CD14-positive monocyte (primary cell): ENCODE results near the gene ASPSCR1. TPM values are rescaled to one million over a fixed set of nuclear protein-coding genes. Genes with fewer than 3 reads are reported as not detected.

Source experiments
- DNase-seq, 3 donors: peaks; one replicate each; pipeline ENCODE4 v3.0.0-alpha.2; 2011 to 2022
- H2AFZ ChIP-seq: 2 replicates; pipeline ENCODE4 v1.6.0; 2012; ENCODE audit warnings: mild to moderate bottlenecking, low read depth, low read length, inconsistent platforms; ENCODE audit not compliant: insufficient read depth, poor library complexity, severe bottlenecking
- H3K27ac ChIP-seq, 2 donors: 1 replicate in 1 of 2; 2 replicates in 1 of 2; pipeline ENCODE4 v1.5.1; 2012 to 2013; ENCODE audit warnings: low read length in 2 of 2, control low read depth in 1 of 2, inconsistent platforms in 1 of 2, low read depth in 1 of 2, mild to moderate bottlenecking in 1 of 2
- H3K27me3 ChIP-seq, 2 donors: one replicate each; pipeline versions ENCODE4 v1.6.0 to v1.6.1; 2011 to 2013; ENCODE audit warnings: low read length in 2 of 2; ENCODE audit not compliant: control insufficient read depth in 2 of 2, insufficient read depth in 2 of 2
- H3K36me3 ChIP-seq, 2 donors: replicated peaks in 1 of 2; 1 replicate in 1 of 2; 2 replicates in 1 of 2; pipeline versions ENCODE4 v1.5.1 to v1.6.1; 2012 to 2013; ENCODE audit warnings: low read length in 2 of 2, control low read depth in 1 of 2, inconsistent platforms in 1 of 2, mild to moderate bottlenecking in 1 of 2; ENCODE audit not compliant: insufficient read depth in 2 of 2, control insufficient read depth in 1 of 2
- H3K4me1 ChIP-seq, 2 donors: 1 replicate in 1 of 2; 2 replicates in 1 of 2; pipeline versions ENCODE4 v1.5.1 to v1.6.1; 2012 to 2013; ENCODE audit warnings: low read length in 2 of 2, control low read depth in 1 of 2, inconsistent platforms in 1 of 2, mild to moderate bottlenecking in 1 of 2, moderate library complexity in 1 of 2; ENCODE audit not compliant: insufficient read depth in 2 of 2, control insufficient read depth in 1 of 2
- H3K4me2 ChIP-seq: replicated peaks from 2 replicates; pipeline ENCODE3; 2012; ENCODE audit warnings: low read length, moderate library complexity, mild to moderate bottlenecking; ENCODE audit not compliant: poor library complexity, severe bottlenecking; ENCODE audit errors: extremely low read depth
- H3K4me3 ChIP-seq, 3 experiments: fragments of 200-600 bp in 1 of 3; sonication (generic) in 1 of 3; replicated peaks in 1 of 3; 1 replicate in 2 of 3; 2 replicates in 1 of 3; pipeline ENCODE4 v1.5.1; 2011 to 2013; ENCODE audit warnings: low read length in 3 of 3, mild to moderate bottlenecking in 3 of 3, control low read depth in 2 of 3, low read depth in 2 of 3, inconsistent platforms in 1 of 3, moderate library complexity in 1 of 3
- H3K79me2 ChIP-seq: 2 replicates; pipeline ENCODE4 v1.6.0; 2012; ENCODE audit warnings: mild to moderate bottlenecking, control low read depth, inconsistent platforms, low read length, moderate library complexity; ENCODE audit not compliant: insufficient read depth
- H3K9ac ChIP-seq: 2 replicates; pipeline ENCODE4 v1.6.0; 2017; ENCODE audit warnings: low read length, mild to moderate bottlenecking; ENCODE audit not compliant: insufficient read depth, poor library complexity, severe bottlenecking
- H3K9me3 ChIP-seq, 2 donors: replicated peaks in 1 of 2; 1 replicate in 1 of 2; 2 replicates in 1 of 2; pipeline versions ENCODE4 v1.5.1 to v1.6.1; 2012 to 2013; ENCODE audit warnings: low read length in 2 of 2, control low read depth in 1 of 2; ENCODE audit not compliant: control insufficient read depth in 1 of 2, insufficient read depth in 1 of 2
- H4K20me1 ChIP-seq: 2 replicates; pipeline ENCODE4 v1.6.0; 2012; ENCODE audit warnings: mild to moderate bottlenecking, low read length, control low read depth, moderate library complexity; ENCODE audit not compliant: insufficient read depth
- H3K27ac Mint-ChIP-seq, 7 donors: one replicate each; pipeline ENCODE4 v1.8.0; 2020; ENCODE audit warnings: mild to moderate bottlenecking in 7 of 7, mixed read lengths in 7 of 7, moderate library complexity in 6 of 7, inconsistent platforms in 2 of 7
- H3K27me3 Mint-ChIP-seq, 3 donors: one replicate each; pipeline ENCODE4 v1.8.0; 2021 to 2022; ENCODE audit warnings: low read depth in 3 of 3, mild to moderate bottlenecking in 3 of 3, mixed read lengths in 3 of 3, moderate library complexity in 3 of 3, inconsistent platforms in 1 of 3
- H3K36me3 Mint-ChIP-seq, 2 donors: one replicate each; pipeline ENCODE4 v1.8.0; 2020; ENCODE audit warnings: mixed read lengths in 2 of 2, inconsistent platforms in 1 of 2, mild to moderate bottlenecking in 1 of 2
- H3K4me1 Mint-ChIP-seq: one replicate; pipeline ENCODE4 v1.8.0; 2020; ENCODE audit warnings: mild to moderate bottlenecking, mixed read lengths
- H3K4me3 Mint-ChIP-seq, 2 donors: one replicate each; pipeline ENCODE4 v1.8.0; 2020; ENCODE audit warnings: mild to moderate bottlenecking in 2 of 2, mixed read lengths in 2 of 2, moderate library complexity in 1 of 2
- H3K9me3 Mint-ChIP-seq, 7 donors: one replicate each; pipeline ENCODE4 v1.8.0; 2020 to 2022; ENCODE audit warnings: mixed read lengths in 7 of 7, mild to moderate bottlenecking in 6 of 7, moderate library complexity in 6 of 7, inconsistent platforms in 2 of 7
- WGBS: methylation state at CpG from one replicate; pipeline ENCODE4 v1.1.5; 2013; ENCODE audit warnings: missing lambda C conversion rate; ENCODE audit not compliant: insufficient coverage; 5-methylcytosine and 5-hydroxymethylcytosine counted together
- intact Hi-C, 2 donors: fragments of 100-400 bp; cut with micrococcal nuclease; formaldehyde crosslinking; loops; one replicate each; pipeline versions ENCODE4 v1.15.0 to v1.15.1; 2023
- polyA plus RNA-seq, 3 donors: library from polyadenylated mRNA; depleted of rRNA in 1 of 3; unstranded in 2 of 3; stranded (reverse) in 1 of 3; fragments of 300-500 nt in 2 of 3; fragments of >200 nt in 1 of 3; fragmentation: Illumina TruSeq in 2 of 3; gene quantifications; 1 replicate in 2 of 3; 2 replicates in 1 of 3; pipeline ENCODE4 v1.2.3, GENCODE V29; 2012 to 2021
- TF ChIP-seq, protein P1 (sequence below): fragments of 200-600 bp; IDR thresholded peaks from one replicate; pipeline ENCODE4 v1.8.0; 2022; ENCODE audit warnings: antibody characterized with exemption, mild to moderate bottlenecking

The ASPSCR1 gene
- polyA plus RNA-seq, 3 donors = 25.5 to 31.9 (median 25.6) TPM

DNA sequence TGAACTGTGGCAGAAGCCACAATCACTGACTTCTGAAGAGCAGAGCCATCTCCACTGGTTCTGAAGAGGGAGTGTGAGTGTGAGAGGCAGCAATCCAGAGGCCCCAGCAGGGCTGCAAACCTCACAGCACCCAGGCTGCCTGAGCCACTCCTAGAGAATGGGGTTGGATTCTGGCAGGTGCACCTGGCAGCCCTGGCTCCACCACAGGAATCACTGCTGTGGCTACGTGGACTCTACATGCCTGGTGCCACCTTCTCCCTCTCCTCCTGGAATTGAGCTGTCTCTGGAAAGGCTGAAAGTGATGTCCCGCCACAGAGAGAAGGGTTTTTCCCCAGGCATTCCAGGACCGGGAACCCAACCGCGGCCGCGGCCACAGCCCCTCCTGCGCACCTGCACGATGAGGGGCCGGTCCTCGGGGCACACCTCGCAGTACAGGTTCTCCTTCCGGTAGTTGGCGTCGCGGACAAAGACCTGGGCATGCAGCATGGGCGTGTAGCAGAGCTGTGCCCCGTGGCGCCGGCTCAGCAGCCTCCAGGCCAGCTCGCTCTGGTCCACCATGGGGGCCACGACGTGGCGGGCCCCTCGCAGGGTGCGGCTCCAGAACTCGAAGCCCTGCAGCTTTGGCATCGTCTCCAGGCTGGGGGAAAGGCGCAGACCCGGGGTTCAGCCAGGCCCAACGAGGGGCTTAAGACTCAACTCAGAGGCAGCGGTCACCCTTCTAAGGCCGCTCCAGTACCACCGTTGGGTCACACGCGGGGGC, 87.2 kb downstream of the ASPSCR1 start:
- H3K9ac ChIP-seq = peak overlapping the region; percentile 85
- 49% methylated on average over 32 of the region's 36 CpGs for WGBS
- no peak for DNase-seq
- peaks cover 0 to 2% (median 0%) of the 10 kb centered on the region in 7 donors for H3K9me3 Mint-ChIP-seq
- peaks cover 41% of the 10 kb centered on the region in 2 donors for H3K36me3 ChIP-seq
- intact Hi-C loops = loop anchor here in 1 of 2 donors (1.0 kb wide), 1 partner anchor 34 kb away; the partner anchor contains the start of gene FASN
- peaks cover 22% of the 10 kb centered on the region for H3K4me1 Mint-ChIP-seq
- H3K27me3 Mint-ChIP-seq = no peaks in the 10 kb centered on the region
- H3K79me2 ChIP-seq = peaks cover 18% of the 10 kb centered on the region
- H3K27ac Mint-ChIP-seq = peak overlapping the region in 3 of 7 donors; percentile 25 to 68 (median 41)
- TF ChIP-seq, protein P1, sequence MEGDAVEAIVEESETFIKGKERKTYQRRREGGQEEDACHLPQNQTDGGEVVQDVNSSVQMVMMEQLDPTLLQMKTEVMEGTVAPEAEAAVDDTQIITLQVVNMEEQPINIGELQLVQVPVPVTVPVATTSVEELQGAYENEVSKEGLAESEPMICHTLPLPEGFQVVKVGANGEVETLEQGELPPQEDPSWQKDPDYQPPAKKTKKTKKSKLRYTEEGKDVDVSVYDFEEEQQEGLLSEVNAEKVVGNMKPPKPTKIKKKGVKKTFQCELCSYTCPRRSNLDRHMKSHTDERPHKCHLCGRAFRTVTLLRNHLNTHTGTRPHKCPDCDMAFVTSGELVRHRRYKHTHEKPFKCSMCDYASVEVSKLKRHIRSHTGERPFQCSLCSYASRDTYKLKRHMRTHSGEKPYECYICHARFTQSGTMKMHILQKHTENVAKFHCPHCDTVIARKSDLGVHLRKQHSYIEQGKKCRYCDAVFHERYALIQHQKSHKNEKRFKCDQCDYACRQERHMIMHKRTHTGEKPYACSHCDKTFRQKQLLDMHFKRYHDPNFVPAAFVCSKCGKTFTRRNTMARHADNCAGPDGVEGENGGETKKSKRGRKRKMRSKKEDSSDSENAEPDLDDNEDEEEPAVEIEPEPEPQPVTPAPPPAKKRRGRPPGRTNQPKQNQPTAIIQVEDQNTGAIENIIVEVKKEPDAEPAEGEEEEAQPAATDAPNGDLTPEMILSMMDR = no peak
- H3K27me3 ChIP-seq = no peaks in the 10 kb centered on the region
- H3K4me3 ChIP-seq = peak overlapping the region; percentile 72 to 87 (median 75)
- H4K20me1 ChIP-seq = peaks cover 7% of the 10 kb centered on the region
- H2AFZ ChIP-seq = peak overlapping the region; percentile 68
- peak overlapping the region; percentile 97 for H3K4me2 ChIP-seq
- no peaks in the 10 kb centered on the region for H3K9me3 ChIP-seq
- H3K36me3 Mint-ChIP-seq = peaks cover 15 to 24% of the 10 kb centered on the region in 2 donors
- peaks cover 20 to 29% of the 10 kb centered on the region in 2 donors for H3K4me1 ChIP-seq
- peak overlapping the region in 1 of 2 donors; percentile 63 for H3K27ac ChIP-seq
- H3K4me3 Mint-ChIP-seq = peak overlapping the region; percentile 62 to 69

DNA sequence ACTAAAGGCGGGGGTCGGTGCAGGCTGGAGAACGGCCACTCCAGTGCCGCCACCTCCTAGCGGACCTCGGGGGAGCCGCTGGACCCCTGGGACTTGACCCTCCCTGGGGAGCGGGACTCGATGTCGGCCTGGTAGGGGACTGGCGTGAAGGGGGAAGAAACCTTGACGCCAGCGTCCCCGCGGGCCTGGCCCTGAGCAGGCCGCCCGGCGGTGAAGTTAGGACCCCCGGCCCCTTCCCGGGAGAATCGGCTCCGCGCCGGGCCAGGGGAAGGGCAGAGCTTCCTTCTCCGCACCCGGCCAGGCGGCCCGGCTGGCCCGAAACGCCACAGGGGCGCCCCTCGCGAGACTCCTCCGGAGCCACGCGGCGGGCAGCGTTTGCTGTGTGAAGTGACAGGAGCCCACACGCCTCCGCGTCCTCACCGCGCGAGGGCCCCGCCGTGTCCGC, 87.8 kb downstream of the ASPSCR1 start:
- peak overlapping the region; percentile 68 for H2AFZ ChIP-seq
- no peaks in the 10 kb centered on the region for H3K27me3 ChIP-seq
- Mint-ChIP-seq H3K4me3 (peak overlapping the region; percentile 62 to 69), H3K27me3 (no peaks in the 10 kb centered on the region), H3K4me1 (peaks cover 22% of the 10 kb centered on the region), H3K27ac (peak overlapping the region in 2 of 7 donors; percentile 25 to 41), H3K9me3 (peaks cover 0 to 2% (median 0%) of the 10 kb centered on the region in 7 donors), H3K36me3 (peaks cover 11 to 19% of the 10 kb centered on the region in 2 donors)
- peak overlapping the region; percentile 72 to 87 (median 75) for H3K4me3 ChIP-seq
- TF ChIP-seq, protein P1 = no peak
- H3K9ac ChIP-seq = peak overlapping the region; percentile 85
- peak in 2 of 3 donors; percentile 3 to 22 for DNase-seq
- H3K27ac ChIP-seq = peak overlapping the region in 1 of 2 donors; percentile 63
- peak overlapping the region; percentile 97 for H3K4me2 ChIP-seq
- WGBS = 2% methylated on average over 47 of the region's 47 CpGs
- peaks cover 20 to 29% of the 10 kb centered on the region in 2 donors for H3K4me1 ChIP-seq
- intact Hi-C loops = loop anchor here in 1 of 2 donors (1.0 kb wide), 1 partner anchor 33 kb away; the partner anchor contains the start of gene FASN
- peaks cover 35% of the 10 kb centered on the region in 2 donors for H3K36me3 ChIP-seq
- H3K9me3 ChIP-seq = no peaks in the 10 kb centered on the region
- peaks cover 7% of the 10 kb centered on the region for H4K20me1 ChIP-seq
- peaks cover 18% of the 10 kb centered on the region for H3K79me2 ChIP-seq
